GM23338 (cell line): ENCODE data around the gene FGF1. TPM values are rescaled to one million over a fixed set of nuclear protein-coding genes. Genes with fewer than 3 reads are reported as not detected.

Experiments used
- ATAC-seq: fragments of 200-7000 bp; cut with Tn5 transposase; 3 replicates; pipeline ENCODE4 v1.9.1; 2020
- DNase-seq: peaks from one replicate; pipeline ENCODE4 v3.0.0-alpha.2; 2015; ENCODE audit warnings: low spot score
- H2AFZ ChIP-seq: fragments of 200-600 bp; sonication (generic); 2 replicates; pipeline ENCODE4 v1.8.0; 2016; ENCODE audit warnings: antibody characterized with exemption, mild to moderate bottlenecking, moderate library complexity
- H3F3A ChIP-seq: fragments of 200-600 bp; sonication (generic); replicated peaks from 2 replicates; pipeline ENCODE4 v1.8.0; 2017; ENCODE audit warnings: antibody characterized with exemption, mixed run types, low read depth
- H3K27ac ChIP-seq: fragments of 200-600 bp; sonication (generic); 2 replicates; pipeline ENCODE4 v1.6.1; 2016; ENCODE audit warnings: low read depth
- H3K27me3 ChIP-seq: fragments of 200-600 bp; sonication (generic); 2 replicates; pipeline ENCODE4 v1.8.0; 2016; ENCODE audit warnings: mild to moderate bottlenecking, mixed run types, moderate library complexity; ENCODE audit not compliant: insufficient read depth
- H3K36me3 ChIP-seq: fragments of 200-600 bp; sonication (generic); 2 replicates; pipeline ENCODE4 v1.8.0; 2016; ENCODE audit warnings: mild to moderate bottlenecking; ENCODE audit not compliant: insufficient read depth
- H3K4me1 ChIP-seq: fragments of 200-600 bp; sonication (generic); 2 replicates; pipeline ENCODE4 v1.8.0; 2016; ENCODE audit warnings: mild to moderate bottlenecking, moderate library complexity; ENCODE audit not compliant: insufficient read depth
- H3K4me2 ChIP-seq: fragments of 200-600 bp; sonication (generic); 2 replicates; pipeline ENCODE4 v1.7.1; 2017; ENCODE audit warnings: mixed run types
- H3K4me3 ChIP-seq: fragments of 200-600 bp; sonication (generic); 2 replicates; pipeline ENCODE4 v1.6.1; 2016; ENCODE audit warnings: mixed run types
- H3K79me2 ChIP-seq: fragments of 200-600 bp; sonication (generic); replicated peaks from 2 replicates; pipeline ENCODE4 v1.8.0; 2017; ENCODE audit warnings: mild to moderate bottlenecking; ENCODE audit not compliant: insufficient read depth
- H3K9me2 ChIP-seq: fragments of 200-600 bp; sonication (generic); 2 replicates; pipeline ENCODE4 v1.8.0; 2017; ENCODE audit not compliant: insufficient read depth
- H4K20me1 ChIP-seq: fragments of 200-600 bp; sonication (generic); replicated peaks from 2 replicates; pipeline ENCODE4 v1.8.0; 2017; ENCODE audit warnings: mild to moderate bottlenecking; ENCODE audit not compliant: insufficient read depth
- H3K27ac Mint-ChIP-seq: 2 replicates; pipeline ENCODE4 v1.8.0; 2020; ENCODE audit warnings: inconsistent platforms, mild to moderate bottlenecking, moderate library complexity, mixed read lengths
- H3K27me3 Mint-ChIP-seq: 3 replicates; pipeline ENCODE4 v1.8.0; 2022; ENCODE audit warnings: low read depth, mild to moderate bottlenecking, moderate library complexity, mixed read lengths, inconsistent platforms; ENCODE audit not compliant: insufficient read depth, poor library complexity
- H3K36me3 Mint-ChIP-seq: 3 replicates; pipeline ENCODE4 v1.8.0; 2021; ENCODE audit warnings: low read depth, mild to moderate bottlenecking, inconsistent platforms, moderate library complexity, mixed read lengths
- H3K4me1 Mint-ChIP-seq: 3 replicates; pipeline ENCODE4 v1.8.0; 2020; ENCODE audit warnings: mild to moderate bottlenecking, inconsistent platforms, mixed read lengths
- H3K4me3 Mint-ChIP-seq: 3 replicates; pipeline ENCODE4 v1.8.0; 2021; ENCODE audit warnings: moderate library complexity, mild to moderate bottlenecking, inconsistent platforms, mixed read lengths
- H3K9me3 Mint-ChIP-seq: 3 replicates; pipeline ENCODE4 v1.8.0; 2020; ENCODE audit warnings: moderate library complexity, mild to moderate bottlenecking, inconsistent platforms, mixed read lengths
- CREB1 ChIP-seq: fragments of 250-450 bp; sonication (Bioruptor Pico); IDR thresholded peaks from 2 replicates; pipeline ENCODE4 v1.5.0; 2020; ENCODE audit warnings: low read depth, mild to moderate bottlenecking, moderate library complexity
- EZH2 ChIP-seq: fragments of 200-600 bp; sonication (generic); IDR thresholded peaks from one replicate; pipeline ENCODE4 v1.8.0; 2017; ENCODE audit warnings: antibody characterized with exemption, mild to moderate bottlenecking, low read depth; ENCODE audit not compliant: unreplicated experiment
- JUNB ChIP-seq: IDR thresholded peaks from one replicate; pipeline ENCODE4 v1.6.1; 2016; ENCODE audit warnings: antibody characterized with exemption; ENCODE audit not compliant: unreplicated experiment
- POLR2AphosphoS5 ChIP-seq: IDR thresholded peaks from 2 replicates; pipeline ENCODE4 v1.6.1; 2016; ENCODE audit warnings: antibody characterized with exemption, low read depth
- ZNF114 ChIP-seq: fragments of 250-450 bp; sonication (Bioruptor Pico); IDR thresholded peaks from 2 replicates; pipeline ENCODE4 v1.5.0; 2020; ENCODE audit warnings: mild to moderate bottlenecking, moderate library complexity
- polyA plus RNA-seq: library from polyadenylated mRNA; unstranded; fragments of >200 nt; fragmentation: Nextera tagmentation; extraction: Ambion mirVana; gene quantifications from 2 replicates; pipeline ENCODE4 v1.2.1, GENCODE V29; 2016
- total RNA-seq: library from RNA; depleted of rRNA; stranded (reverse); fragments of >200 nt; shearing (Covaris generic); gene quantifications from 2 replicates; pipeline ENCODE4 v1.2.3, GENCODE V29; 2014
- TF ChIP-seq, protein P1 (sequence below): IDR thresholded peaks from one replicate; pipeline ENCODE4 v1.6.1; 2018; ENCODE audit warnings: antibody characterized with exemption; ENCODE audit not compliant: unreplicated experiment
- TF ChIP-seq, protein P2 (sequence below): IDR thresholded peaks from 2 replicates; pipeline ENCODE4 v1.6.1; 2016; ENCODE audit warnings: antibody characterized with exemption
- TF ChIP-seq, protein P3 (sequence below), 2 experiments: fragments of 200-600 bp in 1 of 2; sonication (generic) in 1 of 2; conservative IDR thresholded peaks; 2 replicates each; pipeline versions ENCODE4 v1.5.1 to v1.6.1; 2016 to 2017; ENCODE audit warnings: antibody characterized with exemption in 2 of 2, low read depth in 2 of 2, mild to moderate bottlenecking in 2 of 2, moderate library complexity in 1 of 2

Gene FGF1
- total and polyA plus RNA-seq, 2 experiments from 2014 or later, result 0.21 to 0.34 TPM

DNA sequence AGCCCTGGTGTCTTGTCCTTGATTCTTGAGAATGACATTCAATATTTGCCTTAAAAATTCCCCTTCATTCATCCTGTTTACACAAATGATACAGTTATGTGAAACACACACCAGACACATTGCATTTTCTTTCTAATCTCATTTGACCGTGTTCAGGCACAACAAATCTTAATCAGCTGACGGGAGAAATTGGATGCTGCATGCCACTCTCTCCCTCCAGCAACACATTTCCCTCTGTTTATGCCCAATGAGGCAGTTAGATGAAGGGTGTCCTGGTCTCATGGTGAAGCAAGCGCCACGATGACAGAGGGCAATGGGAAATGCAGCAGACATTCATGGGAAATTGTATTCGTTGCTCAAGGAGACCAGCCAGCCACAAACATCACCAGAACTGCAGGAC, 3.2 kb upstream of the FGF1 start (continued):
- TF ChIP-seq EZH2 (no peak), JUNB (no peak), POLR2AphosphoS5 (no peak), CREB1 (no peak)
- TF ChIP-seq, protein P1, sequence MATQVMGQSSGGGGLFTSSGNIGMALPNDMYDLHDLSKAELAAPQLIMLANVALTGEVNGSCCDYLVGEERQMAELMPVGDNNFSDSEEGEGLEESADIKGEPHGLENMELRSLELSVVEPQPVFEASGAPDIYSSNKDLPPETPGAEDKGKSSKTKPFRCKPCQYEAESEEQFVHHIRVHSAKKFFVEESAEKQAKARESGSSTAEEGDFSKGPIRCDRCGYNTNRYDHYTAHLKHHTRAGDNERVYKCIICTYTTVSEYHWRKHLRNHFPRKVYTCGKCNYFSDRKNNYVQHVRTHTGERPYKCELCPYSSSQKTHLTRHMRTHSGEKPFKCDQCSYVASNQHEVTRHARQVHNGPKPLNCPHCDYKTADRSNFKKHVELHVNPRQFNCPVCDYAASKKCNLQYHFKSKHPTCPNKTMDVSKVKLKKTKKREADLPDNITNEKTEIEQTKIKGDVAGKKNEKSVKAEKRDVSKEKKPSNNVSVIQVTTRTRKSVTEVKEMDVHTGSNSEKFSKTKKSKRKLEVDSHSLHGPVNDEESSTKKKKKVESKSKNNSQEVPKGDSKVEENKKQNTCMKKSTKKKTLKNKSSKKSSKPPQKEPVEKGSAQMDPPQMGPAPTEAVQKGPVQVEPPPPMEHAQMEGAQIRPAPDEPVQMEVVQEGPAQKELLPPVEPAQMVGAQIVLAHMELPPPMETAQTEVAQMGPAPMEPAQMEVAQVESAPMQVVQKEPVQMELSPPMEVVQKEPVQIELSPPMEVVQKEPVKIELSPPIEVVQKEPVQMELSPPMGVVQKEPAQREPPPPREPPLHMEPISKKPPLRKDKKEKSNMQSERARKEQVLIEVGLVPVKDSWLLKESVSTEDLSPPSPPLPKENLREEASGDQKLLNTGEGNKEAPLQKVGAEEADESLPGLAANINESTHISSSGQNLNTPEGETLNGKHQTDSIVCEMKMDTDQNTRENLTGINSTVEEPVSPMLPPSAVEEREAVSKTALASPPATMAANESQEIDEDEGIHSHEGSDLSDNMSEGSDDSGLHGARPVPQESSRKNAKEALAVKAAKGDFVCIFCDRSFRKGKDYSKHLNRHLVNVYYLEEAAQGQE, result no peak
- TF ChIP-seq, protein P2, sequence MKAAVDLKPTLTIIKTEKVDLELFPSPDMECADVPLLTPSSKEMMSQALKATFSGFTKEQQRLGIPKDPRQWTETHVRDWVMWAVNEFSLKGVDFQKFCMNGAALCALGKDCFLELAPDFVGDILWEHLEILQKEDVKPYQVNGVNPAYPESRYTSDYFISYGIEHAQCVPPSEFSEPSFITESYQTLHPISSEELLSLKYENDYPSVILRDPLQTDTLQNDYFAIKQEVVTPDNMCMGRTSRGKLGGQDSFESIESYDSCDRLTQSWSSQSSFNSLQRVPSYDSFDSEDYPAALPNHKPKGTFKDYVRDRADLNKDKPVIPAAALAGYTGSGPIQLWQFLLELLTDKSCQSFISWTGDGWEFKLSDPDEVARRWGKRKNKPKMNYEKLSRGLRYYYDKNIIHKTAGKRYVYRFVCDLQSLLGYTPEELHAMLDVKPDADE, result no peak

DNA sequence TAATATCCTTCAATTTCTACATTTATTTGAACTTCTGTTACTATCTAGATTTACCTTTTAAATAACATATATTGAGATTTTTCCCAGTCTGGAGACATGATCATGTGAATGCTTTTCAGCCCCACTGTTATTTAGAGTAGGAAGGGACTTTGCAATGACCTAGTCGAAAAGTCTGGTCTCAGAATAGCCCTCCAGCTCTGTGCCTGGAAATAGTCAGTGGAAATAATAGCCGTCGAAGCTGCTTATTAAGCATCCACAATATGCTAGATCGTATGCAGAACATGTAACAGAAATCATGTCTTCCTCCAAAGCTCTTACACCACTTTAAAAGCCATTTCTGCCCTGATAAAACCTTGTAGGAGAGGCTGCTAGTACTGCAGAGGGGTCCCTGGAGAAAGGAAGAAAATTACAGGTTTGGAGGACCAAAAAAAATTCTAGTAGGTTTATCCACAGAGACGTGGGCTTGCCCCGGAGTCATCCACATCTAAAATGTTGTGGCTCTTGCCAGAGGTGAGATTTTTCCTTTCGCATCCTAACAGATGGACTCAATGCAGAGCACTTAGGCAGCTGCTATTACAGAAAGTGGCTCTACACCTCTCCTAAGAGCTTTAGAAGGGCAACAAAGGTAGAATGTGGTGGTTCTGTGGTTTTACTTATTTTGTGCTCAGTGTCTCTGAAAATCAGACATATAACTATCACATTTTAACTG, 2.5 kb upstream of the FGF1 start:
- Mint-ChIP-seq H3K9me3 (no peaks in the 10 kb centered on the region; the same call in 2 of the 3 replicates), H3K36me3 (no peaks in the 10 kb centered on the region; the same call in 2 of the 3 replicates), H3K27ac (no peak overlapping the region), H3K4me3 (no peak overlapping the region), H3K4me1 (peaks cover 44% of the 10 kb centered on the region), H3K27me3 (peaks cover 2% of the 10 kb centered on the region)
- Histone ChIP-seq H3K4me1 (peaks cover 51% of the 10 kb centered on the region), H3K36me3 (no peaks in the 10 kb centered on the region), H3F3A (peaks cover 16% of the 10 kb centered on the region), H2AFZ (no peak overlapping the region), H3K27ac (no peak overlapping the region), H3K79me2 (no peaks in the 10 kb centered on the region), H4K20me1 (no peaks in the 10 kb centered on the region), H3K27me3 (no peaks in the 10 kb centered on the region), H3K4me3 (no peak overlapping the region), H3K4me2 (peak overlapping the region; percentile 17; the same call in 1 of the 2 replicates), H3K9me2 (0 out of 2 replicates have a peak, but pooled peaks cover under 1% of the 10 kb centered on the region)
- no peak for ATAC-seq
- TF ChIP-seq, protein P3, sequence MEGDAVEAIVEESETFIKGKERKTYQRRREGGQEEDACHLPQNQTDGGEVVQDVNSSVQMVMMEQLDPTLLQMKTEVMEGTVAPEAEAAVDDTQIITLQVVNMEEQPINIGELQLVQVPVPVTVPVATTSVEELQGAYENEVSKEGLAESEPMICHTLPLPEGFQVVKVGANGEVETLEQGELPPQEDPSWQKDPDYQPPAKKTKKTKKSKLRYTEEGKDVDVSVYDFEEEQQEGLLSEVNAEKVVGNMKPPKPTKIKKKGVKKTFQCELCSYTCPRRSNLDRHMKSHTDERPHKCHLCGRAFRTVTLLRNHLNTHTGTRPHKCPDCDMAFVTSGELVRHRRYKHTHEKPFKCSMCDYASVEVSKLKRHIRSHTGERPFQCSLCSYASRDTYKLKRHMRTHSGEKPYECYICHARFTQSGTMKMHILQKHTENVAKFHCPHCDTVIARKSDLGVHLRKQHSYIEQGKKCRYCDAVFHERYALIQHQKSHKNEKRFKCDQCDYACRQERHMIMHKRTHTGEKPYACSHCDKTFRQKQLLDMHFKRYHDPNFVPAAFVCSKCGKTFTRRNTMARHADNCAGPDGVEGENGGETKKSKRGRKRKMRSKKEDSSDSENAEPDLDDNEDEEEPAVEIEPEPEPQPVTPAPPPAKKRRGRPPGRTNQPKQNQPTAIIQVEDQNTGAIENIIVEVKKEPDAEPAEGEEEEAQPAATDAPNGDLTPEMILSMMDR (conservative IDR thresholded peaks at IDR 0.05; ENCODE audit: low read depth in 2 of 2), result no peak
- TF ChIP-seq ZNF114 (CRISPR knock-in tag) (no peak), EZH2 (no peak)
- TF ChIP-seq, protein P1, result no peak
- no peak for DNase-seq
